NB4 (cell line): Measurements from ENCODE around the gene IRF5.
"Not testable (repeated sequence)": the region's sequence is repeated elsewhere in the genome, so short reads cannot be mapped to it uniquely, and the experiment has no call there.

Experiments used
- DNase-seq: peaks from one replicate; pipeline ENCODE4 v3.0.0; 2010; ENCODE audit warnings: low read depth
- H3K4me3 ChIP-seq: one replicate; pipeline ENCODE4 v1.5.1; 2011; ENCODE audit warnings: mild to moderate bottlenecking, low read depth, low read length, moderate library complexity
- MAX ChIP-seq: IDR thresholded peaks from 2 replicates; pipeline ENCODE4 v1.6.1; 2011; ENCODE audit warnings: low read depth, low read length
- MYC ChIP-seq: IDR thresholded peaks from 2 replicates; pipeline ENCODE4 v1.6.1; 2011; ENCODE audit warnings: low read depth, low read length
- POLR2A ChIP-seq: IDR thresholded peaks from 2 replicates; pipeline ENCODE4 v1.6.1; 2011; ENCODE audit warnings: mild to moderate bottlenecking; ENCODE audit not compliant: insufficient read length; ENCODE audit errors: extremely low read depth
- TF ChIP-seq, protein P1 (sequence below): IDR thresholded peaks from one replicate; pipeline ENCODE4 v1.5.1; 2012; ENCODE audit warnings: low read depth, low read length

The IRF5 gene

GRCh38 chr7:128986609-128987008 lies 48.9 kb downstream of the IRF5 start:
- H3K4me3 ChIP-seq = no peak overlapping the region
- no peak for DNase-seq
- TF ChIP-seq POLR2A = no peak
- TF ChIP-seq MYC = no peak
- TF ChIP-seq, protein P1, sequence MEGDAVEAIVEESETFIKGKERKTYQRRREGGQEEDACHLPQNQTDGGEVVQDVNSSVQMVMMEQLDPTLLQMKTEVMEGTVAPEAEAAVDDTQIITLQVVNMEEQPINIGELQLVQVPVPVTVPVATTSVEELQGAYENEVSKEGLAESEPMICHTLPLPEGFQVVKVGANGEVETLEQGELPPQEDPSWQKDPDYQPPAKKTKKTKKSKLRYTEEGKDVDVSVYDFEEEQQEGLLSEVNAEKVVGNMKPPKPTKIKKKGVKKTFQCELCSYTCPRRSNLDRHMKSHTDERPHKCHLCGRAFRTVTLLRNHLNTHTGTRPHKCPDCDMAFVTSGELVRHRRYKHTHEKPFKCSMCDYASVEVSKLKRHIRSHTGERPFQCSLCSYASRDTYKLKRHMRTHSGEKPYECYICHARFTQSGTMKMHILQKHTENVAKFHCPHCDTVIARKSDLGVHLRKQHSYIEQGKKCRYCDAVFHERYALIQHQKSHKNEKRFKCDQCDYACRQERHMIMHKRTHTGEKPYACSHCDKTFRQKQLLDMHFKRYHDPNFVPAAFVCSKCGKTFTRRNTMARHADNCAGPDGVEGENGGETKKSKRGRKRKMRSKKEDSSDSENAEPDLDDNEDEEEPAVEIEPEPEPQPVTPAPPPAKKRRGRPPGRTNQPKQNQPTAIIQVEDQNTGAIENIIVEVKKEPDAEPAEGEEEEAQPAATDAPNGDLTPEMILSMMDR = no peak
- TF ChIP-seq MAX = no peak

GRCh38 chr7:128988372-128988771 lies 50.6 kb downstream of the IRF5 start:
- H3K4me3 ChIP-seq = no peak overlapping the region
- no peak for DNase-seq
- TF ChIP-seq POLR2A = no peak
- TF ChIP-seq, protein P1 = no peak
- TF ChIP-seq MYC = no peak
- TF ChIP-seq MAX = no peak

DNA sequence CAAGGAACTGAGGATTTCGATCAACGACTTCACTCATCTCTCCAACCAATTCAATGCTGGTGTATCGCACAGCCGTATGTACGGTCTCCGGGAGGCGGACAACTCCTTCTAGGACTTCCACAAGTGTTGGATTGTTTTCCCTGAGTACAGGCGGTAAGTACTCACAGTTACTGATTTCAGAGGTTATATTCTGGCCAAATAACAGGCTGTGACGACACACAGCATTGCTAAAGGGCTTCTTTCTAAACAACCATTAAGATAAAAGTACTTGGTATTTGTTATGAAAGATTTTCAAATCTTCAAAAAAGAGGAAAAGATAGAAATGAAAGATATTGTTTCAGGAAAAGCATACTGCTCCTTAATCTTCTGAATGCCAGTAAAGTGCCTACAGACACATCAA lies 52.2 kb downstream of the IRF5 start:
- no peak for DNase-seq

DNA sequence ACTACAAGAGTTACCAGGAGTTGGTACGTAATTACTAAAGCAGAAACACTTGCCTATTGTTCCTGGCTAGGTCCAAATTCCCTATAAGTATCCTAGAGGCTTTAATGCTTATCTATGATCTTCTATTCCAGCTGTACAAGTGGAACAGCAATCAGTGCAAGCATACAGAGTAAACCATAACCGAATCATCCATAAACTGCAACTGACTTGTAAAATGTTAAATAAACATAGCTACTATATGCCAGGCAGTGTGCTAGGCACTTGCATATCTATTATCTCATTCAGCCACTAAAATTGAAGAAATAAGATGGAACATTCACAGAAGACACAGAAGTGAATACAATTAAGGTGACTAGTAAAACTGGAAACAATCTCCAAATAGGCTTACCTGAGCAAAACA lies 55.7 kb downstream of the IRF5 start:
- no peak for DNase-seq
- H3K4me3 ChIP-seq = no peak overlapping the region
- TF ChIP-seq, protein P1 = no peak
- TF ChIP-seq POLR2A (no peak), MAX (no peak), MYC (no peak)

More for the DNA sequence above, 52.2 kb downstream of the IRF5 start:
- no peak overlapping the region for H3K4me3 ChIP-seq
- TF ChIP-seq, protein P1 = no peak
- TF ChIP-seq MAX = no peak
- no peak for TF ChIP-seq POLR2A
- no peak for TF ChIP-seq MYC

DNA sequence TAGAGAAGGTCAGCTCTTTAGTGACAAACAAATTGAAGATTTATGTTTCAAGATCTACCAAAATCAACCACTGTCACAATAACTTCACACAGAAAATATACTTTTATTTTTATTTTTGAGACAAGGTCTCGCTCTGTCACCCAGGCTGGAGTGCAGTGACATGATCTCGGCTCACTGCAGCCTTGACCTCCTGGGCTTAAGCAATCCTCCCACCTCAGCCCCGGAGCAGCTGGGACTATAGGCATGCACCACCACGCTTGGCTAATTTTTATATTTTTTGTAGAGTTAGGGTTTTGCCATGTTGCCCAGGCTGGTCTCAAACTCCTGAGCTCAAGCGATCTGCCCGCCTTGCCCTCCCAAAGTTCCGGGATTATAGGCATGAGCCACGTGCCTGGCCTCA lies 56.8 kb downstream of the IRF5 start:
- H3K4me3 ChIP-seq, DNase-seq: not testable (repeated sequence)

GRCh38 chr7:128997181-128997580 lies 59.5 kb downstream of the IRF5 start:
- TF ChIP-seq MAX = no peak
- TF ChIP-seq MYC = no peak
- TF ChIP-seq, protein P1 = no peak
- TF ChIP-seq POLR2A = no peak
- no peak overlapping the region for H3K4me3 ChIP-seq
- DNase-seq = no peak
